GM12878 (cell line): ENCODE measurements around the gene ACKR1. TPM values are rescaled to one million over a fixed set of nuclear protein-coding genes. Genes with fewer than 3 reads are reported as not detected.

Source experiments
- ATAC-seq: fragments of 200-7000 bp; cut with Tn5 transposase; 3 replicates; pipeline ENCODE4 v1.9.1; 2020; ENCODE audit warnings: mild to moderate bottlenecking, moderate library complexity
- BruUV-seq: library from RNA; stranded (reverse); fragments of 400-500 nt; replicated peaks from 2 replicates; lab custom pipeline; 2021; lab: Mats Ljungman, UMichigan
- CTCF ChIA-PET: fragments of 300-600 bp; sonication (Branson Sonifier 250); formaldehyde crosslinking; extraction: SDS; loops from one replicate; lab custom pipeline; 2021; ENCODE audit warnings: inconsistent platforms; lab: Yijun Ruan, JAX
- POLR2A ChIA-PET: fragments of 350-600 bp; formaldehyde crosslinking; extraction: SDS; loops from one replicate; lab custom pipeline; 2021; ENCODE audit warnings: inconsistent platforms; lab: Charles Lee
- RAD21 ChIA-PET: fragments of 300-600 bp; sonication (Branson Sonifier 250); formaldehyde crosslinking; loops from one replicate; lab custom pipeline; 2023; ENCODE audit warnings: antibody characterized with exemption; ENCODE audit not compliant: unreplicated experiment; lab: Charles Lee
- SMC1A ChIA-PET: fragments of 300-600 bp; sonication (Branson Sonifier 250); formaldehyde crosslinking; loops from one replicate; lab custom pipeline; 2023; ENCODE audit not compliant: unreplicated experiment, uncharacterized antibody; lab: Charles Lee
- DNase-seq: peaks from one replicate; pipeline ENCODE4 v3.0.0-alpha.2; 2011; ENCODE audit warnings: low read depth, low spot score
- FAIRE-seq: peaks from 3 replicates; lab custom pipeline; 2011; peaks lifted over from hg19 to GRCh38; lab: Jason Lieb, UNC
- H2AFZ ChIP-seq: 2 replicates; pipeline ENCODE4 v1.6.0; 2011; ENCODE audit warnings: low read depth, low read length, control low read depth; ENCODE audit not compliant: control insufficient read depth
- H3K27ac ChIP-seq: 2 replicates; pipeline ENCODE4 v1.5.1; 2011; ENCODE audit warnings: control low read depth; ENCODE audit not compliant: control insufficient read depth, insufficient read depth
- H3K27me3 ChIP-seq, 2 experiments: replicated peaks in 1 of 2; 2 replicates each; pipeline versions ENCODE4 v1.6.0 to v1.6.1; 2011; ENCODE audit warnings: low read length in 1 of 2; ENCODE audit not compliant: control insufficient read depth in 2 of 2, insufficient read depth in 2 of 2
- H3K36me3 ChIP-seq, 2 experiments: 2 replicates each; pipeline ENCODE4 v1.5.1; 2011; ENCODE audit warnings: low read length in 1 of 2; ENCODE audit not compliant: control insufficient read depth in 2 of 2, insufficient read depth in 2 of 2
- H3K4me1 ChIP-seq: 2 replicates; pipeline ENCODE4 v1.6.1; 2011; ENCODE audit warnings: mild to moderate bottlenecking, low read length, moderate library complexity, mixed read lengths; ENCODE audit not compliant: control insufficient read depth, insufficient read depth
- H3K4me2 ChIP-seq: 2 replicates; pipeline ENCODE4 v1.6.0; 2011; ENCODE audit warnings: control low read depth; ENCODE audit not compliant: control insufficient read depth, insufficient read depth
- H3K4me3 ChIP-seq: fragments of 200-600 bp; sonication (generic); 2 replicates; pipeline ENCODE4 v1.5.1; 2016
- H3K79me2 ChIP-seq: 2 replicates; pipeline ENCODE4 v1.6.0; 2011; ENCODE audit warnings: low read length; ENCODE audit not compliant: control insufficient read depth, insufficient read depth
- H3K9ac ChIP-seq: 2 replicates; pipeline ENCODE4 v1.8.0; 2011; ENCODE audit warnings: low read length, control low read depth, mixed read lengths; ENCODE audit not compliant: control insufficient read depth, insufficient read depth
- H3K9me3 ChIP-seq: replicated peaks from 3 replicates; pipeline ENCODE4 v1.5.1; 2011; ENCODE audit warnings: mild to moderate bottlenecking, low read length; ENCODE audit not compliant: control insufficient read depth, insufficient read depth
- H4K20me1 ChIP-seq: 2 replicates; pipeline ENCODE4 v1.6.0; 2011; ENCODE audit not compliant: control insufficient read depth, insufficient read depth
- NBN ChIP-seq: fragments of 450-650 bp; IDR thresholded peaks from 2 replicates; pipeline ENCODE4 v1.6.1; 2016
- NFXL1 ChIP-seq: fragments of 450-650 bp; IDR thresholded peaks from 2 replicates; pipeline ENCODE4 v1.6.1; 2017; ENCODE audit warnings: antibody characterized with exemption, mild to moderate bottlenecking, borderline replicate concordance
- SPI1 ChIP-seq: IDR thresholded peaks from 2 replicates; pipeline ENCODE4 v1.6.1; 2011; ENCODE audit warnings: low read depth, mild to moderate bottlenecking, low read length, moderate library complexity, borderline replicate concordance; ENCODE audit not compliant: insufficient read depth
- SREBF2 ChIP-seq: IDR thresholded peaks from 2 replicates; pipeline ENCODE4 v1.6.1; 2012; ENCODE audit warnings: mild to moderate bottlenecking, low read length
- WGBS: methylation state at CpG from one replicate; pipeline ENCODE4 v1.1.6; 2016; ENCODE audit warnings: low lambda C conversion rate; ENCODE audit not compliant: insufficient replicate concordance, insufficient coverage; ENCODE audit errors: missing lambda C conversion rate; 5-methylcytosine and 5-hydroxymethylcytosine counted together
- in situ Hi-C: fragments of 300-500 bp; cut with MboI; formaldehyde crosslinking; loops from 9 replicates; pipeline ENCODE4 v1.14.3; 2018; ENCODE audit warnings: mixed read lengths
- intact Hi-C: fragments of 100-400 bp; cut with micrococcal nuclease; formaldehyde crosslinking; loops from one replicate; pipeline ENCODE4 v1.14.2; 2022; ENCODE audit not compliant: unreplicated experiment
- polyA plus RNA-seq, 11 experiments: library from polyadenylated mRNA; depleted of rRNA in 4 of 11; unstranded in 6 of 11; stranded (reverse) in 5 of 11; fragments of >200 nt; fragmentation: Nextera tagmentation in 4 of 11; fragmentation: Illumina TruSeq in 1 of 11; extraction: Ambion mirVana in 4 of 11; extraction: Trizol in 1 of 11; gene quantifications; 1 replicate in 1 of 11; 2 replicates in 10 of 11; pipeline versions ENCODE4 v1.2.1 to v1.2.3, GENCODE V29; 2011 to 2016; ENCODE audit warnings: inconsistent platforms in 2 of 11, missing spikeins in 2 of 11, low read depth in 1 of 11
- total RNA-seq, 4 experiments: library from RNA; depleted of rRNA in 3 of 4; stranded (reverse); fragments of >200 nt in 3 of 4; fragmentation: Illumina TruSeq in 1 of 4; extraction: Trizol in 1 of 4; gene quantifications; 2 replicates each; pipeline versions ENCODE4 v1.2.1 to v1.2.3, GENCODE V29; 2013 to 2021
- TF ChIP-seq, protein P1 (sequence below): fragments of 450-650 bp; IDR thresholded peaks from 2 replicates; pipeline ENCODE4 v1.6.1; 2017; ENCODE audit warnings: mild to moderate bottlenecking, low read depth, inconsistent platforms; ENCODE audit not compliant: poor library complexity, severe bottlenecking
- TF ChIP-seq, protein P2 (sequence below): IDR thresholded peaks from 2 replicates; pipeline ENCODE4 v1.6.1; 2012; ENCODE audit warnings: low read depth, low read length, improper control_type of control experiment

The ACKR1 gene
- total and polyA plus RNA-seq, 10 of the 15 experiments (the other 5 are each of a cell fraction or from before 2014, with no cell fraction given), result 0.06 to 1.8 (median 0.38) TPM; not detected in 1

DNA sequence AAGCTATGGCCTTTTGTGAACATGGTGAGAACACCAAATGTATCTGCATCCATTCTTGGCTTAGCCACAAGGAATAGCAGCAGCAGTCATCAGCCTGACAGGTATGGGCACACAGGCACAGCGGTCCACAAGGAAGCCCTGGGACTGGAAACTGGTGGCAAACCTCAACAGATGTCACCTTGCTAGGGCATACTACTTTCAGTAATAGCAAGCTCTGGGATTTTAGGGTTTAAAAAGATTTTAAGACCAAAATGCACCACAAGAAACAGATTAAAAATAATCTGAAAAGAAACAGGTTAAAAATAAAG lies 43.0 kb upstream of the ACKR1 start (continued):
- TF ChIP-seq, protein P1, sequence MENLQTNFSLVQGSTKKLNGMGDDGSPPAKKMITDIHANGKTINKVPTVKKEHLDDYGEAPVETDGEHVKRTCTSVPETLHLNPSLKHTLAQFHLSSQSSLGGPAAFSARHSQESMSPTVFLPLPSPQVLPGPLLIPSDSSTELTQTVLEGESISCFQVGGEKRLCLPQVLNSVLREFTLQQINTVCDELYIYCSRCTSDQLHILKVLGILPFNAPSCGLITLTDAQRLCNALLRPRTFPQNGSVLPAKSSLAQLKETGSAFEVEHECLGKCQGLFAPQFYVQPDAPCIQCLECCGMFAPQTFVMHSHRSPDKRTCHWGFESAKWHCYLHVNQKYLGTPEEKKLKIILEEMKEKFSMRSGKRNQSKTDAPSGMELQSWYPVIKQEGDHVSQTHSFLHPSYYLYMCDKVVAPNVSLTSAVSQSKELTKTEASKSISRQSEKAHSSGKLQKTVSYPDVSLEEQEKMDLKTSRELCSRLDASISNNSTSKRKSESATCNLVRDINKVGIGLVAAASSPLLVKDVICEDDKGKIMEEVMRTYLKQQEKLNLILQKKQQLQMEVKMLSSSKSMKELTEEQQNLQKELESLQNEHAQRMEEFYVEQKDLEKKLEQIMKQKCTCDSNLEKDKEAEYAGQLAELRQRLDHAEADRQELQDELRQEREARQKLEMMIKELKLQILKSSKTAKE, result no peak
- no peak for TF ChIP-seq NBN
- no peak for TF ChIP-seq NFXL1
- TF ChIP-seq, protein P2, sequence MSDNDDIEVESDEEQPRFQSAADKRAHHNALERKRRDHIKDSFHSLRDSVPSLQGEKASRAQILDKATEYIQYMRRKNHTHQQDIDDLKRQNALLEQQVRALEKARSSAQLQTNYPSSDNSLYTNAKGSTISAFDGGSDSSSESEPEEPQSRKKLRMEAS, result no peak

GRCh38 chr1:159162516-159163265 lies 42.0 kb upstream of the ACKR1 start:
- intact Hi-C loops, result no loop called here
- WGBS, result 30% methylated on average over 4 of the region's 4 CpGs
- peaks cover 3% of the 10 kb centered on the region; the same call in 1 of the 2 replicates for H3K4me1 ChIP-seq
- no peak overlapping the region for H3K27ac ChIP-seq
- no peak overlapping the region for H3K4me2 ChIP-seq
- H3K79me2 ChIP-seq, result no peaks in the 10 kb centered on the region
- no peak overlapping the region for H2AFZ ChIP-seq
- DNase-seq (no peak), ATAC-seq (no peak), FAIRE-seq (no peak)
- H3K9ac ChIP-seq, result no peak overlapping the region
- BruUV-seq, result no TSS peak
- peaks cover 0 to 2% of the 10 kb centered on the region in 2 experiments; a peak in 1 of 4 replicates for H3K27me3 ChIP-seq
- RAD21 ChIA-PET, result interaction anchor here (1.3 to 1.4 kb wide), 2 partner anchors 35 to 51 kb away, joined by 4 to 8 read pairs; no protein-coding TSS in a partner anchor
- no peaks in the 10 kb centered on the region for H4K20me1 ChIP-seq
- SMC1A ChIA-PET, result interaction anchor here (0.6 to 1.5 kb wide), 6 partner anchors 12 to 51 kb away, joined by 3 to 8 read pairs (median 4); no protein-coding TSS in a partner anchor
- H3K36me3 ChIP-seq, result no peaks in the 10 kb centered on the region
- TF ChIP-seq SPI1 (peak; percentile 65; the same call in 1 of the 2 replicates), SREBF2 (no peak)
- H3K9me3 ChIP-seq, result no peaks in the 10 kb centered on the region
- POLR2A ChIA-PET, result no interaction called here
- CTCF ChIA-PET, result interaction anchor here (2.1 to 7.7 kb wide), 4 partner anchors 29 to 50 kb away, joined by 11 to 116 read pairs (median 43); no protein-coding TSS in a partner anchor
- H3K4me3 ChIP-seq, result no peak overlapping the region
- in situ Hi-C loops, result loop anchor here (5.0 kb wide), 1 partner anchor 35 kb away; no protein-coding TSS in a partner anchor
